ENCODE results near the gene IL21R. TPM values are rescaled to one million over a fixed set of nuclear protein-coding genes. Genes with fewer than 3 reads are reported as not detected.
A peak's percentile ranks its signal among the peaks of the same experiment; 100 is the strongest.

The IL21R gene
- total and polyA plus RNA-seq, 10 of the 15 experiments (the other 5 are each of a cell fraction or from before 2014, with no cell fraction given): 5.3 to 138 (median 82.5) TPM

DNA sequence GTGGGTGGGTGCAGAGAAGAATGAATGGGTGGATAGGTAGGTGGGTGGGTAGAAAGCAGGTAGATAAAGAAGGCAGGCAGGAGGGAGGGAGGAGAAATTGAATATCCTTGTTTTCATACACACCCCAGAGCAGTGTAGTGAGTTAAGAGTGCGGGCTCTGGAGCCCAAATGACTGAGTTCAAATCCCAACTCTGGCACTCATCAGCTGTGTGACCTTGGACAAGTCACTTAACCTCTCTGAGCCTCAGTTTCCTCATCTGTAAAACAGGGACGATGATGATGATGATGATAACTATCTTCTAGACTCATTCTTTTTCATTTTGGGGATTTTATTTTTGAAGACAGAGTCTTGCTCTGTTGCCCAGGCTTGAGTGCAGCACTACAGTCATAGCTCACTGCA, 2.0 kb upstream of the IL21R start:
- Histone ChIP-seq H3K9ac (ENCODE audit: control insufficient read depth, insufficient read depth, low read length) (no peak overlapping the region), H3K79me2 (ENCODE audit: control insufficient read depth, insufficient read depth, low read length) (peaks cover 48% of the 10 kb centered on the region), H3K9me3 (replicated peaks; ENCODE audit: control insufficient read depth, insufficient read depth, low read length) (no peaks in the 10 kb centered on the region; the same call in none of the 3 replicates), H3K27ac (ENCODE audit: control insufficient read depth, insufficient read depth) (peak overlapping the region; percentile 97), H2AFZ (ENCODE audit: control insufficient read depth, low read depth, low read length) (no peak overlapping the region), H3K4me3 (peak overlapping the region; percentile 11; the same call in 1 of the 2 replicates), H3K4me1 (ENCODE audit: control insufficient read depth, insufficient read depth, low read length) (peaks cover 40% of the 10 kb centered on the region), H3K4me2 (ENCODE audit: control insufficient read depth, insufficient read depth) (peak overlapping the region; percentile 64), H4K20me1 (ENCODE audit: control insufficient read depth, insufficient read depth) (no peaks in the 10 kb centered on the region), H3K36me3 (ENCODE audit: control insufficient read depth in 2 of 2, insufficient read depth in 2 of 2, low read length in 1 of 2) (no peaks in the 10 kb centered on the region; a peak in 1 of 4 replicates), H3K27me3 (replicated peaks in 1 of 2; ENCODE audit: control insufficient read depth in 2 of 2, insufficient read depth in 2 of 2, low read length in 1 of 2) (no peaks in the 10 kb centered on the region)
- TF ChIP-seq ZNF217 (IDR thresholded peaks at IDR 0.05): 0 out of 2 replicates have a peak, but pooled peaks have one; percentile 24
- TF ChIP-seq, protein P1, sequence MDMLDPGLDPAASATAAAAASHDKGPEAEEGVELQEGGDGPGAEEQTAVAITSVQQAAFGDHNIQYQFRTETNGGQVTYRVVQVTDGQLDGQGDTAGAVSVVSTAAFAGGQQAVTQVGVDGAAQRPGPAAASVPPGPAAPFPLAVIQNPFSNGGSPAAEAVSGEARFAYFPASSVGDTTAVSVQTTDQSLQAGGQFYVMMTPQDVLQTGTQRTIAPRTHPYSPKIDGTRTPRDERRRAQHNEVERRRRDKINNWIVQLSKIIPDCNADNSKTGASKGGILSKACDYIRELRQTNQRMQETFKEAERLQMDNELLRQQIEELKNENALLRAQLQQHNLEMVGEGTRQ (IDR thresholded peaks at IDR 0.05; ENCODE audit: borderline replicate concordance, low read depth, low read length): no peak
- no TSS peak for BruUV-seq (replicated peaks)
- ATAC-seq (no peak), FAIRE-seq (no peak), DNase-seq (ENCODE audit: low read depth, low spot score) (no peak)
- 94% methylated on average over 2 of the region's 2 CpGs for WGBS (ENCODE audit: insufficient coverage, insufficient replicate concordance, low lambda C conversion rate, missing lambda C conversion rate)
- RAD21 ChIA-PET (ENCODE audit: unreplicated experiment): interaction anchor here (0.9 to 12.8 kb wide), 13 partner anchors 13 to 248 kb away, joined by 3 to 224 read pairs (median 14); no protein-coding TSS in a partner anchor
- in situ Hi-C loops (cut with MboI): no loop called here
- CTCF ChIA-PET: interaction anchor here (1.1 to 9.2 kb wide), 11 partner anchors 10 to 165 kb away, joined by 3 to 113 read pairs (median 9); no protein-coding TSS in a partner anchor
- intact Hi-C loops (cut with micrococcal nuclease; ENCODE audit: unreplicated experiment): loop anchor here (1.0 to 2.0 kb wide), 3 partner anchors 11 to 163 kb away; no protein-coding TSS in a partner anchor
- SMC1A ChIA-PET (ENCODE audit: uncharacterized antibody, unreplicated experiment): interaction anchor here (1.2 to 10.9 kb wide), 11 partner anchors 8 to 219 kb away, joined by 5 to 220 read pairs (median 14); partner anchors contain the start of gene KDM8
- POLR2A ChIA-PET: interaction anchor here (0.7 to 11.1 kb wide), 10 partner anchors 12 to 220 kb away, joined by 3 to 208 read pairs (median 9); no protein-coding TSS in a partner anchor
